HepG2 (cell line): ENCODE measurements around the gene CEP128. TPM values are rescaled to one million over a fixed set of nuclear protein-coding genes. Genes with fewer than 3 reads are reported as not detected.

ENCODE experiments used
- ATAC-seq: fragments of 200-7000 bp; cut with Tn5 transposase; 3 replicates; pipeline ENCODE4 v1.9.1; 2020; ENCODE audit warnings: mild to moderate bottlenecking, moderate library complexity
- BruUV-seq: library from RNA; stranded (reverse); fragments of 400-500 nt; replicated peaks from 2 replicates; lab custom pipeline; 2021; lab: Mats Ljungman, UMichigan
- CTCF ChIA-PET: fragments of 300-600 bp; formaldehyde crosslinking; extraction: SDS; loops from one replicate; lab custom pipeline; 2021; ENCODE audit warnings: low total read pairs, inconsistent platforms, low intra/inter-chr PET ratio; lab: Yijun Ruan, JAX
- POLR2A ChIA-PET: fragments of 350-600 bp; sonication (Branson Sonifier 250); formaldehyde crosslinking; loops from one replicate; lab custom pipeline; 2020; ENCODE audit warnings: antibody characterized with exemption, inconsistent platforms; lab: Yijun Ruan, JAX
- DNase-seq: peaks from one replicate; pipeline ENCODE4 v3.0.0-alpha.2; 2015; ENCODE audit warnings: low spot score
- FAIRE-seq: peaks from 3 replicates; lab custom pipeline; 2011; peaks lifted over from hg19 to GRCh38; lab: Jason Lieb, UNC
- H2AFZ ChIP-seq: one replicate; pipeline ENCODE4 v1.6.1; 2011; ENCODE audit warnings: low read length, inconsistent platforms
- H3K27ac ChIP-seq: fragments of 300-600 bp; 3 replicates; pipeline ENCODE4 v1.8.0; 2011; ENCODE audit warnings: mixed run types, mild to moderate bottlenecking, mixed read lengths, low read length, inconsistent platforms; ENCODE audit not compliant: insufficient read depth; ENCODE audit errors: extremely low read length
- H3K27me3 ChIP-seq, 2 experiments: fragments of 200-600 bp in 1 of 2; 2 replicates in 1 of 2; 3 replicates in 1 of 2; pipeline versions ENCODE4 v1.6.0 to v1.8.0; 2011; ENCODE audit warnings: low read length in 2 of 2, mild to moderate bottlenecking in 2 of 2, moderate library complexity in 2 of 2, inconsistent platforms in 1 of 2; ENCODE audit not compliant: insufficient read depth in 2 of 2, control insufficient read depth in 1 of 2
- H3K36me3 ChIP-seq, 2 experiments: fragments of 200-600 bp in 1 of 2; replicated peaks in 1 of 2; 2 replicates in 1 of 2; 3 replicates in 1 of 2; pipeline versions ENCODE4 v1.5.1 to v1.8.0; 2011; ENCODE audit warnings: low read length in 2 of 2, inconsistent platforms in 1 of 2; ENCODE audit not compliant: insufficient read depth in 2 of 2, control insufficient read depth in 1 of 2
- H3K4me1 ChIP-seq: 2 replicates; pipeline ENCODE4 v1.5.1; 2012; ENCODE audit warnings: low read length, inconsistent platforms; ENCODE audit not compliant: insufficient read depth
- H3K4me2 ChIP-seq: 2 replicates; pipeline ENCODE4 v1.6.0; 2011; ENCODE audit warnings: low read depth, low read length, inconsistent platforms
- H3K4me3 ChIP-seq, 3 experiments: fragments of 200-600 bp in 1 of 3; sonication (generic), shearing (Covaris generic) in 1 of 3; replicated peaks in 1 of 3; 2 replicates each; pipeline ENCODE4 v1.5.1; 2011 to 2016; ENCODE audit warnings: low read length in 3 of 3, inconsistent platforms in 2 of 3, low read depth in 2 of 3, mild to moderate bottlenecking in 2 of 3, control low read depth in 1 of 3, mixed read lengths in 1 of 3; ENCODE audit not compliant: insufficient read depth in 1 of 3
- H3K79me2 ChIP-seq: one replicate; pipeline ENCODE4 v1.6.1; 2011; ENCODE audit warnings: low read length, inconsistent platforms; ENCODE audit not compliant: insufficient read depth
- H3K9ac ChIP-seq: 2 replicates; pipeline ENCODE4 v1.6.0; 2011; ENCODE audit warnings: mild to moderate bottlenecking, low read depth, low read length, inconsistent platforms; ENCODE audit not compliant: insufficient read depth
- H3K9me3 ChIP-seq: 2 replicates; pipeline ENCODE4 v1.5.1; 2012; ENCODE audit warnings: mild to moderate bottlenecking, low read length
- H4K20me1 ChIP-seq: 2 replicates; pipeline ENCODE4 v1.6.0; 2011; ENCODE audit warnings: inconsistent platforms, mild to moderate bottlenecking, low read length, moderate library complexity; ENCODE audit not compliant: insufficient read depth
- CBX5 ChIP-seq: sonication (generic); formaldehyde crosslinking; IDR thresholded peaks from 2 replicates; pipeline ENCODE4 v1.4.0; 2020; ENCODE audit warnings: missing genetic modification reagents, borderline replicate concordance
- CC2D1A ChIP-seq: sonication (generic); formaldehyde crosslinking; IDR thresholded peaks from 2 replicates; pipeline ENCODE4 v1.8.1; 2023; ENCODE audit warnings: mild to moderate bottlenecking, missing genetic modification reagents
- MAFF ChIP-seq: IDR thresholded peaks from 2 replicates; pipeline ENCODE4 v1.6.1; 2011; ENCODE audit warnings: low read depth, low read length, improper control_type of control experiment
- MTA1 ChIP-seq: sonication (generic); formaldehyde crosslinking; IDR thresholded peaks from 2 replicates; pipeline ENCODE4 v1.4.0; 2020; ENCODE audit warnings: missing genetic modification reagents, mild to moderate bottlenecking, borderline replicate concordance
- NR2C2 ChIP-seq: sonication (generic); formaldehyde crosslinking; IDR thresholded peaks from 2 replicates; pipeline ENCODE4 v1.4.0; 2020; ENCODE audit warnings: missing genetic modification reagents, mild to moderate bottlenecking, moderate library complexity, borderline replicate concordance
- SRF ChIP-seq: IDR thresholded peaks from 2 replicates; pipeline ENCODE4 v1.6.1; 2011; ENCODE audit warnings: mild to moderate bottlenecking, low read depth, low read length, moderate library complexity
- TCF12 ChIP-seq, 2 experiments: fragments of 450-650 bp in 1 of 2; sonication (generic) in 1 of 2; formaldehyde crosslinking in 1 of 2; IDR thresholded peaks; 2 replicates each; pipeline versions ENCODE4 v1.6.1 to v1.8.0; 2017 to 2022; ENCODE audit warnings: antibody characterized with exemption in 1 of 2, mild to moderate bottlenecking in 1 of 2, missing genetic modification reagents in 1 of 2, moderate library complexity in 1 of 2
- TOE1 ChIP-seq: sonication (generic); formaldehyde crosslinking; IDR thresholded peaks from 2 replicates; pipeline ENCODE4 v1.4.0; 2020; ENCODE audit warnings: mild to moderate bottlenecking, missing genetic modification reagents
- ZFYVE20 ChIP-seq: sonication (generic); formaldehyde crosslinking; IDR thresholded peaks from 2 replicates; pipeline ENCODE4 v1.8.0; 2023; ENCODE audit warnings: low read depth, mild to moderate bottlenecking, moderate library complexity, missing genetic modification reagents, borderline replicate concordance
- ZNF292 ChIP-seq: sonication (generic); formaldehyde crosslinking; IDR thresholded peaks from 2 replicates; pipeline ENCODE4 v1.8.1; 2022; ENCODE audit warnings: mild to moderate bottlenecking, low read depth, missing genetic modification reagents, borderline replicate concordance
- WGBS: methylation state at CpG from one replicate; pipeline ENCODE4 v1.1.6; 2017; ENCODE audit warnings: low lambda C conversion rate; 5-methylcytosine and 5-hydroxymethylcytosine counted together
- in situ Hi-C: cut with HindIII; loops from 2 replicates; pipeline ENCODE4 v1.10.0; 2017; ENCODE audit warnings: low pct_unique_long_range_greater_than_20kb; ENCODE audit not compliant: extremely low pct_ligation_motif_present
- intact Hi-C: fragments of 100-400 bp; cut with micrococcal nuclease; formaldehyde crosslinking; loops from one replicate; pipeline ENCODE4 v1.10.0; 2022; ENCODE audit not compliant: unreplicated experiment
- polyA plus RNA-seq, 8 experiments: library from polyadenylated mRNA; depleted of rRNA in 3 of 8; stranded (reverse) in 7 of 8; unstranded in 1 of 8; fragments of >200 nt; fragmentation: Illumina TruSeq in 4 of 8; extraction: Trizol in 4 of 8; gene quantifications; 2 replicates each; pipeline versions ENCODE4 v1.2.1 to v1.2.3, GENCODE V29; 2011 to 2016; ENCODE audit warnings: low read depth in 4 of 8, missing spikeins in 1 of 8, mixed read lengths in 1 of 8; ENCODE audit not compliant: insufficient read depth in 1 of 8
- total RNA-seq, 5 experiments: library from RNA; depleted of rRNA; stranded (reverse); fragments of >200 nt; fragmentation: Illumina TruSeq; extraction: Trizol; gene quantifications; 2 replicates each; pipeline ENCODE4 v1.2.3, GENCODE V29; 2016; ENCODE audit warnings: low read depth in 1 of 5
- TF ChIP-seq, protein P1 (sequence below): sonication (generic); formaldehyde crosslinking; IDR thresholded peaks from 2 replicates; pipeline ENCODE4 v1.4.0; 2020; ENCODE audit warnings: mild to moderate bottlenecking, missing genetic modification reagents
- TF ChIP-seq, protein P2 (sequence below): sonication (generic); formaldehyde crosslinking; IDR thresholded peaks from 2 replicates; pipeline ENCODE4 v1.4.0; 2020; ENCODE audit warnings: missing genetic modification reagents
- TF ChIP-seq, protein P3 (sequence below): sonication (generic); formaldehyde crosslinking; IDR thresholded peaks from 2 replicates; pipeline ENCODE4 v1.5.1; 2020; ENCODE audit warnings: mild to moderate bottlenecking, moderate library complexity, missing genetic modification reagents
- TF ChIP-seq, protein P4 (sequence below): sonication (generic); formaldehyde crosslinking; IDR thresholded peaks from 2 replicates; pipeline ENCODE4 v1.4.0; 2020; ENCODE audit warnings: missing genetic modification reagents, borderline replicate concordance

The CEP128 gene
- total and polyA plus RNA-seq, 2 of the 13 experiments (the other 11 are each of a cell fraction or from before 2014, with no cell fraction given) = 1.3 to 7.5 TPM

DNA sequence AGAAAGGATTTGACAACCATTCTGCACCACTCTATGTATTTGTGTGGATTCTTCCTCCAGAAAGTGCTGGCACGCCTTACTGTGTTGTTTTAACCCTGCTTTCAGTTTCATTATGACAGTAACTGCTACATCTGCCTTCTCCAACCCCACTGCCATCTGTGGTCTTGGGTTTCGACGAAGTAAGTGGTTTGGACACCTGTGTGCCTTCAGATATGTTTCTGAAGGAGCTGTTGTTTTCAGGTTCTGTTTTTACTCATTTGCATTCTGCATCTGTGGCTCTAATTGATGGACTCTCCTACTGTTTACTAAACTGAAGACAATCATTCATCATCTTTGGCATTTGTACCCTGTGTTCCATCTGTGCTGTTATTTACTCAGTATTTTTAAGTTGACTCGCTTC lies 18.0 kb upstream of the CEP128 start (continued):
- no peak for TF ChIP-seq ZFYVE20 (CRISPR knock-in tag)
- TF ChIP-seq, protein P1, sequence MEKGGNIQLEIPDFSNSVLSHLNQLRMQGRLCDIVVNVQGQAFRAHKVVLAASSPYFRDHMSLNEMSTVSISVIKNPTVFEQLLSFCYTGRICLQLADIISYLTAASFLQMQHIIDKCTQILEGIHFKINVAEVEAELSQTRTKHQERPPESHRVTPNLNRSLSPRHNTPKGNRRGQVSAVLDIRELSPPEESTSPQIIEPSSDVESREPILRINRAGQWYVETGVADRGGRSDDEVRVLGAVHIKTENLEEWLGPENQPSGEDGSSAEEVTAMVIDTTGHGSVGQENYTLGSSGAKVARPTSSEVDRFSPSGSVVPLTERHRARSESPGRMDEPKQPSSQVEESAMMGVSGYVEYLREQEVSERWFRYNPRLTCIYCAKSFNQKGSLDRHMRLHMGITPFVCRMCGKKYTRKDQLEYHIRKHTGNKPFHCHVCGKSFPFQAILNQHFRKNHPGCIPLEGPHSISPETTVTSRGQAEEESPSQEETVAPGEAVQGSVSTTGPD (CRISPR knock-in tag) = no peak

DNA sequence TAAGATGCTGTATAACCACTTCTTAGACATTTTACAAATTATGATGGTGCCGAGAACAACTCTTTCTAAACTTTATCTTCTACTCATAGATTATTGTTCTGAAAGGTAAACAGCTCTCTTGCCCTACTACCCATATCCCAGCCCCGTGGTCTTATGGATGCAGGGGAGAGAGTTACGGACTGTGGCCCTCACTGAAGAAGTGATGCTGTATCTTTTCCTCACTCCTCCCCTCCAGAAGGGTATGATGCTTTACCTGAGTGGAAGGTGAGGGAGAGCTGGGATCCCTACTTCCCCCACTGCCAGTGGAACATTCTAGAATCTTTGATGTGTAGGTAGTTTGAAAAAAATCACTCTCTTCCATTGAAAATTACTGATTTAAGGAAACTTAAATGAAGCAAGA lies 17.4 kb upstream of the CEP128 start:
- ChIA-PET CTCF (no interaction called here), POLR2A (no interaction called here)
- no peak overlapping the region for H3K27ac ChIP-seq
- intact Hi-C loops = no loop called here
- H4K20me1 ChIP-seq = no peaks in the 10 kb centered on the region
- H3K36me3 ChIP-seq = no peaks in the 10 kb centered on the region
- no peak overlapping the region for H3K4me3 ChIP-seq
- H3K79me2 ChIP-seq = no peaks in the 10 kb centered on the region
- H3K27me3 ChIP-seq = peaks cover 4 to 22% of the 10 kb centered on the region in 2 experiments; a peak in 2 of 5 replicates
- no peak for ATAC-seq
- FAIRE-seq = no peak
- H2AFZ ChIP-seq = no peak overlapping the region
- H3K4me2 ChIP-seq = no peak overlapping the region
- no peak for DNase-seq
- H3K9me3 ChIP-seq = no peaks in the 10 kb centered on the region
- BruUV-seq = no TSS peak
- no peak overlapping the region for H3K9ac ChIP-seq
- 0% methylated on average over 3 of the region's 3 CpGs for WGBS
- in situ Hi-C loops = no loop called here
- peaks cover 10% of the 10 kb centered on the region for H3K4me1 ChIP-seq
- TF ChIP-seq MTA1 (CRISPR knock-in tag) (no peak), ZNF292 (CRISPR knock-in tag) (no peak), SRF (no peak), NR2C2 (CRISPR knock-in tag) (no peak), CBX5 (CRISPR knock-in tag) (no peak), TOE1 (CRISPR knock-in tag) (no peak), CC2D1A (CRISPR knock-in tag) (no peak), MAFF (no peak), TCF12 (IDR thresholded peaks at IDR 0.05) (no peak), TCF12 (CRISPR knock-in tag; IDR thresholded peaks at IDR 0.05) (no peak)
- TF ChIP-seq, protein P2, sequence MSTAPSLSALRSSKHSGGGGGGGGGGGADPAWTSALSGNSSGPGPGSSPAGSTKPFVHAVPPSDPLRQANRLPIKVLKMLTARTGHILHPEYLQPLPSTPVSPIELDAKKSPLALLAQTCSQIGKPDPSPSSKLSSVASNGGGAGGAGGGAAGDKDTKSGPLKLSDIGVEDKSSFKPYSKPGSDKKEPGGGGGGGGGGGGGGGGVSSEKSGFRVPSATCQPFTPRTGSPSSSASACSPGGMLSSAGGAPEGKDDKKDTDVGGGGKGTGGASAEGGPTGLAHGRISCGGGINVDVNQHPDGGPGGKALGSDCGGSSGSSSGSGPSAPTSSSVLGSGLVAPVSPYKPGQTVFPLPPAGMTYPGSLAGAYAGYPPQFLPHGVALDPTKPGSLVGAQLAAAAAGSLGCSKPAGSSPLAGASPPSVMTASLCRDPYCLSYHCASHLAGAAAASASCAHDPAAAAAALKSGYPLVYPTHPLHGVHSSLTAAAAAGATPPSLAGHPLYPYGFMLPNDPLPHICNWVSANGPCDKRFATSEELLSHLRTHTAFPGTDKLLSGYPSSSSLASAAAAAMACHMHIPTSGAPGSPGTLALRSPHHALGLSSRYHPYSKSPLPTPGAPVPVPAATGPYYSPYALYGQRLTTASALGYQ (CRISPR knock-in tag) = no peak
- TF ChIP-seq, protein P3, sequence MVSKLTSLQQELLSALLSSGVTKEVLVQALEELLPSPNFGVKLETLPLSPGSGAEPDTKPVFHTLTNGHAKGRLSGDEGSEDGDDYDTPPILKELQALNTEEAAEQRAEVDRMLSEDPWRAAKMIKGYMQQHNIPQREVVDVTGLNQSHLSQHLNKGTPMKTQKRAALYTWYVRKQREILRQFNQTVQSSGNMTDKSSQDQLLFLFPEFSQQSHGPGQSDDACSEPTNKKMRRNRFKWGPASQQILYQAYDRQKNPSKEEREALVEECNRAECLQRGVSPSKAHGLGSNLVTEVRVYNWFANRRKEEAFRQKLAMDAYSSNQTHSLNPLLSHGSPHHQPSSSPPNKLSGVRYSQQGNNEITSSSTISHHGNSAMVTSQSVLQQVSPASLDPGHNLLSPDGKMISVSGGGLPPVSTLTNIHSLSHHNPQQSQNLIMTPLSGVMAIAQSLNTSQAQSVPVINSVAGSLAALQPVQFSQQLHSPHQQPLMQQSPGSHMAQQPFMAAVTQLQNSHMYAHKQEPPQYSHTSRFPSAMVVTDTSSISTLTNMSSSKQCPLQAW (CRISPR knock-in tag) = no peak
- TF ChIP-seq, protein P4, sequence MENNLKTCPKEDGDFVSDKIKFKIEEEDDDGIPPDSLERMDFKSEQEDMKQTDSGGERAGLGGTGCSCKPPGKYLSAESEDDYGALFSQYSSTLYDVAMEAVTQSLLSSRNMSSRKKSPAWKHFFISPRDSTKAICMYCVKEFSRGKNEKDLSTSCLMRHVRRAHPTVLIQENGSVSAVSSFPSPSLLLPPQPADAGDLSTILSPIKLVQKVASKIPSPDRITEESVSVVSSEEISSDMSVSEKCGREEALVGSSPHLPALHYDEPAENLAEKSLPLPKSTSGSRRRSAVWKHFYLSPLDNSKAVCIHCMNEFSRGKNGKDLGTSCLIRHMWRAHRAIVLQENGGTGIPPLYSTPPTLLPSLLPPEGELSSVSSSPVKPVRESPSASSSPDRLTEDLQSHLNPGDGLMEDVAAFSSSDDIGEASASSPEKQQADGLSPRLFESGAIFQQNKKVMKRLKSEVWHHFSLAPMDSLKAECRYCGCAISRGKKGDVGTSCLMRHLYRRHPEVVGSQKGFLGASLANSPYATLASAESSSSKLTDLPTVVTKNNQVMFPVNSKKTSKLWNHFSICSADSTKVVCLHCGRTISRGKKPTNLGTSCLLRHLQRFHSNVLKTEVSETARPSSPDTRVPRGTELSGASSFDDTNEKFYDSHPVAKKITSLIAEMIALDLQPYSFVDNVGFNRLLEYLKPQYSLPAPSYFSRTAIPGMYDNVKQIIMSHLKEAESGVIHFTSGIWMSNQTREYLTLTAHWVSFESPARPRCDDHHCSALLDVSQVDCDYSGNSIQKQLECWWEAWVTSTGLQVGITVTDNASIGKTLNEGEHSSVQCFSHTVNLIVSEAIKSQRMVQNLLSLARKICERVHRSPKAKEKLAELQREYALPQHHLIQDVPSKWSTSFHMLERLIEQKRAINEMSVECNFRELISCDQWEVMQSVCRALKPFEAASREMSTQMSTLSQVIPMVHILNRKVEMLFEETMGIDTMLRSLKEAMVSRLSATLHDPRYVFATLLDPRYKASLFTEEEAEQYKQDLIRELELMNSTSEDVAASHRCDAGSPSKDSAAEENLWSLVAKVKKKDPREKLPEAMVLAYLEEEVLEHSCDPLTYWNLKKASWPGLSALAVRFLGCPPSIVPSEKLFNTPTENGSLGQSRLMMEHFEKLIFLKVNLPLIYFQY (CRISPR knock-in tag) = no peak
